Adrenal gland (tissue), 12 donors: Measurements from ENCODE around the gene PRKAG3. TPM values are rescaled to one million over a fixed set of nuclear protein-coding genes. Genes with fewer than 3 reads are reported as not detected.
"Not testable (repeated sequence)": the region's sequence is repeated elsewhere in the genome, so short reads cannot be mapped to it uniquely, and the experiment has no call there.

Source experiments
- DNase-seq, 7 donors: peaks; one replicate each; pipeline ENCODE4 v3.0.0-alpha.2; 2019 to 2020
- H3K27ac ChIP-seq, 5 donors: fragments of 200-600 bp; sonication (generic) in 4 of 5; 1 replicate in 3 of 5; 2 replicates in 2 of 5; pipeline versions ENCODE4 v1.5.1 to v1.8.0; 2016 to 2020; ENCODE audit warnings: mild to moderate bottlenecking in 1 of 5
- H3K27me3 ChIP-seq: fragments of 200-600 bp; 2 replicates; pipeline ENCODE4 v1.8.0; 2021
- H3K36me3 ChIP-seq, 2 donors: fragments of 200-600 bp; replicated peaks in 1 of 2; 1 replicate in 1 of 2; 2 replicates in 1 of 2; pipeline versions ENCODE4 v1.5.1 to v1.8.0; 2018 to 2022
- H3K4me1 ChIP-seq, 2 donors: fragments of 200-600 bp; replicated peaks in 1 of 2; 1 replicate in 1 of 2; 2 replicates in 1 of 2; pipeline versions ENCODE4 v1.5.1 to v1.8.0; 2018 to 2021
- H3K4me3 ChIP-seq, 4 donors: fragments of 200-600 bp; sonication (generic) in 3 of 4; one replicate each; pipeline ENCODE4 v1.5.1; 2016 to 2018
- H3K9me3 ChIP-seq, 3 donors: fragments of 200-600 bp; sonication (generic) in 1 of 3; replicated peaks in 1 of 3; 1 replicate in 2 of 3; 2 replicates in 1 of 3; pipeline versions ENCODE4 v1.5.1 to v1.8.0; 2016 to 2021
- CTCF ChIP-seq, 6 experiments: fragments of 450-650 bp in 4 of 6; fragments of 200-600 bp in 2 of 6; sonication (generic) in 1 of 6; IDR thresholded peaks; 1 replicate in 5 of 6; 2 replicates in 1 of 6; pipeline versions ENCODE4 v1.5.1 to v1.8.0; 2016 to 2021; ENCODE audit warnings: antibody characterized with exemption in 6 of 6, mild to moderate bottlenecking in 2 of 6, moderate library complexity in 1 of 6
- POLR2A ChIP-seq, 2 donors: fragments of 450-650 bp; IDR thresholded peaks; one replicate each; pipeline ENCODE4 v1.6.1; 2017; ENCODE audit warnings: antibody characterized with exemption in 2 of 2, mild to moderate bottlenecking in 2 of 2, moderate library complexity in 1 of 2
- WGBS, 4 donors: extraction: QIAGEN DNeasy Blood & Tissue Kit in 2 of 4; methylation state at CpG; one replicate each; pipeline versions ENCODE4 v1.1.5 to v1.1.7; 2013 to 2017; 5-methylcytosine and 5-hydroxymethylcytosine counted together
- intact Hi-C, 2 donors: fragments of 100-400 bp; cut with DNase I; formaldehyde crosslinking; loops; one replicate each; pipeline versions ENCODE4 v1.14.1 to v1.15.0; 2022 to 2023
- microRNA-seq, 3 donors: library from miRNA; unstranded; fragments of <30 nt; microRNA quantifications; one replicate each; pipeline ENCODE4, GENCODE V29; 2017 to 2020
- polyA plus RNA-seq, 3 donors: library from polyadenylated mRNA; stranded (reverse); fragments of 200-250 nt in 2 of 3; fragments of 350-450 nt in 1 of 3; fragmentation: Illumina TruSeq in 1 of 3; extraction: RNeasy Lipid Tissue Mini Kit (QIAGEN cat#74804) in 1 of 3; gene quantifications; one replicate each; pipeline ENCODE4 v1.2.3, GENCODE V29; 2013 to 2014
- total RNA-seq, 9 donors: library from RNA; depleted of rRNA in 4 of 9; stranded (reverse); fragments of >200 nt in 4 of 9; fragments of 120-200 nt in 1 of 9; fragmentation: NEBNext Ultra II Directional in 1 of 9; extraction: Animal tissue kit (Norgen Biotek cat#: 25700) in 1 of 9; gene quantifications; one replicate each; pipeline versions ENCODE4 v1.1.0 to v1.2.4, GENCODE V29; 2013 to 2023
- donor health status: healthy with polysubstance abuse.
- donor health status: Bipolar disorder and iron deficiency.
- donor health status: DM: yes; HTN: yes; CAD: no.
- donor health status: DM: no; HTN: no; CAD: no.
- donor health status: DM: no; HTN: no; CAD: no.
- donor health status: DM: yes; HTN: yes; CAD: no.

The PRKAG3 gene
- total and polyA plus RNA-seq, 12 donors: 0.20 TPM; not detected in 11

GRCh38 chr2:218776488-218776887 lies 55.1 kb downstream of the PRKAG3 start:
- DNase-seq: no peak
- intact Hi-C loops: no loop called here
- Histone ChIP-seq H3K4me1 (peaks cover 0 to 5% of the 10 kb centered on the region in 2 donors), H3K27ac (no peak overlapping the region), H3K27me3 (no peaks in the 10 kb centered on the region), H3K36me3 (no peaks in the 10 kb centered on the region), H3K4me3 (no peak overlapping the region), H3K9me3 (peaks cover 0 to 4% (median 0%) of the 10 kb centered on the region in 3 donors)
- WGBS, 4 donors: 95 to 100% (median 98%) methylated on average over 1 of the region's 1 CpG
- TF ChIP-seq POLR2A (IDR thresholded peaks at IDR 0.05): no peak
- TF ChIP-seq CTCF (IDR thresholded peaks at IDR 0.05): no peak

- WGBS, 4 donors: 96 to 100% (median 98%) methylated on average over 2 of the region's 2 CpGs
- DNase-seq: no peak
These were observed 57.7 kb downstream of the PRKAG3 start for GRCh38 chr2:218773881-218774280.

DNA sequence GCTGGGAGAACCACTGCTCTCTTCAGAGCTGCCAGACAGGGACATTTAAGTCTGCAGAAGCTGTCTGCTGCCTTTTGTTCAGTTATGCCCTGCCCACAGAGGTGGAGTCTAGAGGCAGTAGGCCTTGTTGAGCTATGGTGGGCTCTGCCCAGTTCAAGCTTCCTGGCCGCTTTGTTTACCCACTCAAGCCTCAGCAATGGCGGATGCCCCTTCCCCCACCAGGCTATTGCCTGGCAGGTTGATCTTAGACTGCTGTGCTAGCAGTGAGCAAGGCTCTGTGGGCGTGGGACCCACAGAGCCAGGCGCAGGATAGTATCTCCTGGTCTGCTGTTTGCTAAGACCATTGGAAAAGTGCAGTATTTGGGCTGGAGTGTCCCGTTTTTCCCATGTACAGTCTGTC lies 58.8 kb downstream of the PRKAG3 start:
- H3K9me3 ChIP-seq, H3K27ac ChIP-seq, intact Hi-C loops, H3K27me3 ChIP-seq, DNase-seq, H3K4me3 ChIP-seq, H3K36me3 ChIP-seq, H3K4me1 ChIP-seq: not testable (repeated sequence)
- 90 to 100% (median 94%) methylated on average over 2 to 5 of the region's 5 CpGs for WGBS, 4 donors

More at GRCh38 chr2:218773881-218774280, 57.7 kb downstream of the PRKAG3 start:
- TF ChIP-seq POLR2A (IDR thresholded peaks at IDR 0.05): no peak
- no peak for TF ChIP-seq CTCF (IDR thresholded peaks at IDR 0.05)
- Histone ChIP-seq H3K9me3 (peaks cover 0 to 4% (median 0%) of the 10 kb centered on the region in 3 donors), H3K27me3 (no peaks in the 10 kb centered on the region), H3K4me1 (no peaks in the 10 kb centered on the region), H3K27ac (no peak overlapping the region), H3K4me3 (no peak overlapping the region), H3K36me3 (no peaks in the 10 kb centered on the region)
- intact Hi-C loops: no loop called here

Small RNA genes lying within 50 kb of the gene (microRNA-seq; reads per million reads assigned to microRNA genes)
- 0 reads per million in 3 donors for gene MIR9500

Other genes starting within 250 kb of the PRKAG3 start
- gene PLCD4, start 223.9 kb downstream of the PRKAG3 start, total RNA-seq: 1 to 10 TPM in 6 of 9 donors, under 1 TPM in 3; 0.72 to 5.8 (median 1.3) TPM
- gene PLCD4, start 223.9 kb downstream of the PRKAG3 start, polyA plus RNA-seq: 10 to 100 TPM in 1 of 3 donors, 1 to 10 TPM in 2; 4.5 to 23.2 (median 5.5) TPM
- 10 to 100 TPM in 8 of 9 donors, 1 to 10 TPM in 1; 6.5 to 24.6 (median 20.6) TPM for gene ZNF142, start 172.2 kb downstream of the PRKAG3 start, total RNA-seq
- gene ZNF142, start 172.2 kb downstream of the PRKAG3 start, polyA plus RNA-seq: 10 to 100 TPM in 1 of 3 donors, 1 to 10 TPM in 2; 8.6 to 21.0 (median 9.5) TPM
- 10 to 100 TPM; 16.1 to 54.6 (median 41.4) TPM for gene BCS1L, start 172.1 kb downstream of the PRKAG3 start, total RNA-seq
- gene BCS1L, start 172.1 kb downstream of the PRKAG3 start, polyA plus RNA-seq: 10 to 100 TPM; 39.2 to 97.9 (median 84.2) TPM
- gene RNF25, start 159.8 kb downstream of the PRKAG3 start, total RNA-seq: 10 to 100 TPM; 19.7 to 45.6 (median 24.7) TPM
- 10 to 100 TPM; 49.1 to 70.4 (median 58.4) TPM for gene RNF25, start 159.8 kb downstream of the PRKAG3 start, polyA plus RNA-seq
- 10 to 100 TPM; 12.4 to 89.0 (median 36.0) TPM for gene STK36, start 159.7 kb downstream of the PRKAG3 start, total RNA-seq
- gene STK36, start 159.7 kb downstream of the PRKAG3 start, polyA plus RNA-seq: 100 to 1,000 TPM in 2 of 3 donors, 10 to 100 TPM in 1; 14.6 to 112 (median 109) TPM
- gene TTLL4, start 121.0 kb downstream of the PRKAG3 start, total RNA-seq: 10 to 100 TPM; 10.6 to 51.4 (median 20.5) TPM
- 10 to 100 TPM; 22.5 to 65.4 (median 36.8) TPM for gene TTLL4, start 121.0 kb downstream of the PRKAG3 start, polyA plus RNA-seq
- 100 to 1,000 TPM in 4 of 9 donors, 10 to 100 TPM in 5; 30.9 to 124 (median 96.1) TPM for gene CYP27A1, start 49.7 kb downstream of the PRKAG3 start, total RNA-seq
- 10 to 100 TPM; 29.1 to 75.5 (median 45.8) TPM for gene CYP27A1, start 49.7 kb downstream of the PRKAG3 start, polyA plus RNA-seq
- 1 to 10 TPM in 2 of 9 donors, under 1 TPM in 6, not detected in 1; 0.06 to 2.2 (median 0.67) TPM for gene WNT6, start 28.0 kb upstream of the PRKAG3 start, total RNA-seq
- 1 to 10 TPM in 1 of 3 donors, under 1 TPM in 1, not detected in 1; 0.40 to 1.8 TPM for gene WNT6, start 28.0 kb upstream of the PRKAG3 start, polyA plus RNA-seq
- under 1 TPM in 2 of 9 donors, not detected in 7; 0.14 to 0.43 TPM for gene WNT10A, start 49.0 kb upstream of the PRKAG3 start, total RNA-seq
- gene WNT10A, start 49.0 kb upstream of the PRKAG3 start, polyA plus RNA-seq: under 1 TPM in 2 of 3 donors, not detected in 1; 0.07 to 0.24 TPM
- 1 to 10 TPM in 3 of 9 donors, under 1 TPM in 3, not detected in 3; 0.13 to 8.7 (median 1.1) TPM for gene CDK5R2, start 127.9 kb upstream of the PRKAG3 start, total RNA-seq
- gene CDK5R2, start 127.9 kb upstream of the PRKAG3 start, polyA plus RNA-seq: 10 to 100 TPM in 1 of 3 donors, 1 to 10 TPM in 2; 1.7 to 10.4 (median 5.0) TPM
- 1 to 10 TPM in 3 of 9 donors, under 1 TPM in 2, not detected in 4; 0.22 to 7.2 (median 1.2) TPM for gene FEV, start 153.4 kb upstream of the PRKAG3 start, total RNA-seq
- 10 to 100 TPM in 1 of 3 donors, 1 to 10 TPM in 2; 3.5 to 16.5 (median 5.3) TPM for gene FEV, start 153.4 kb upstream of the PRKAG3 start, polyA plus RNA-seq
- 1 to 10 TPM in 3 of 9 donors, under 1 TPM in 2, not detected in 4; 0.39 to 6.8 (median 2.1) TPM for gene CRYBA2, start 161.6 kb upstream of the PRKAG3 start, total RNA-seq
- 10 to 100 TPM in 1 of 3 donors, 1 to 10 TPM in 2; 1.6 to 26.6 (median 7.2) TPM for gene CRYBA2, start 161.6 kb upstream of the PRKAG3 start, polyA plus RNA-seq
- gene CFAP65, start 209.7 kb upstream of the PRKAG3 start, total RNA-seq: under 1 TPM in 2 of 9 donors, not detected in 7; 0.04 to 0.06 TPM
- under 1 TPM; 0.05 to 0.16 (median 0.10) TPM for gene CFAP65, start 209.7 kb upstream of the PRKAG3 start, polyA plus RNA-seq
- under 1 TPM in 1 of 9 donors, not detected in 8; 0.11 TPM for gene IHH, start 229.1 kb upstream of the PRKAG3 start, total RNA-seq
- under 1 TPM in 1 of 3 donors, not detected in 2; 0.17 TPM for gene IHH, start 229.1 kb upstream of the PRKAG3 start, polyA plus RNA-seq